Motor neuron (in vitro differentiated cells): ENCODE measurements around the gene RABL2B. TPM values are rescaled to one million over a fixed set of nuclear protein-coding genes. Genes with fewer than 3 reads are reported as not detected.

Source experiments
- ATAC-seq, 8 experiments: fragments of 200-7000 bp; cut with Tn5 transposase; replicated peaks in 6 of 8; 2 replicates each; pipeline ENCODE4 v1.8.0; 2021; ENCODE audit warnings: mild to moderate bottlenecking in 8 of 8, moderate library complexity in 8 of 8
- H3K27ac ChIP-seq, 2 donors: fragments of 250-450 bp; sonication (Bioruptor Pico); 2 replicates each; pipeline ENCODE4 v1.9.0; 2021; ENCODE audit warnings: antibody characterized with exemption in 2 of 2, mild to moderate bottlenecking in 2 of 2, moderate library complexity in 1 of 2
- H3K4me1 ChIP-seq, 2 donors: fragments of 250-450 bp; sonication (Bioruptor Pico); replicated peaks in 1 of 2; 2 replicates each; pipeline ENCODE4 v1.6.1; 2021; ENCODE audit warnings: antibody characterized with exemption in 2 of 2, mild to moderate bottlenecking in 2 of 2, moderate library complexity in 1 of 2
- H3K4me3 ChIP-seq, 5 donors: fragments of 250-450 bp; sonication (Bioruptor Pico); 2 replicates each; pipeline ENCODE4 v1.9.0; 2021; ENCODE audit warnings: antibody characterized with exemption in 5 of 5, mild to moderate bottlenecking in 5 of 5, moderate library complexity in 4 of 5
- WGBS, 10 experiments: fragments of 450-650 bp; shearing (Covaris generic); methylation state at CpG; one replicate each; pipeline ENCODE4 v1.0.0; 2022; 5-methylcytosine and 5-hydroxymethylcytosine counted together
- in situ Hi-C, 9 experiments: fragments of 400-800 bp; cut with MboI; loops; one replicate each; pipeline ENCODE4 v1.15.0; 2021; ENCODE audit warnings: low sequenced_read_pairs in 9 of 9, low pct_unique_long_range_greater_than_20kb in 2 of 9; ENCODE audit not compliant: unreplicated experiment in 9 of 9
- total RNA-seq, 8 experiments: library from RNA; unstranded; fragments of 300-600 nt; gene quantifications; 2 replicates each; pipeline versions ENCODE4 v1.2.3 to v1.2.4, GENCODE V29; 2022

The RABL2B gene
- total RNA-seq, 8 experiments from 2014 or later = 9.3 to 33.7 (median 22.6) TPM

- in situ Hi-C loops = no loop called here
- peaks cover 19 to 23% of the 10 kb centered on the region in 2 donors for H3K4me1 ChIP-seq
- ATAC-seq = no peak
- no peak overlapping the region for H3K4me3 ChIP-seq
- WGBS, 10 experiments = 71 to 80% (median 78%) methylated on average over 1 to 7 of the region's 10 CpGs; no CpG with 5 or more reads in 5 of the 10 experiments
- H3K27ac ChIP-seq = peak overlapping the region; percentile 74 to 77
Measured at GRCh38 chr22:50734343-50734771, 49.1 kb downstream of the RABL2B start.

- WGBS, 10 experiments = 25 to 82% (median 52%) methylated on average over 1 to 13 of the region's 22 CpGs; no CpG with 5 or more reads in 4 of the 10 experiments
- Histone ChIP-seq H3K4me1 (peaks cover 19 to 23% of the 10 kb centered on the region in 2 donors), H3K27ac (peak overlapping the region; percentile 74 to 77), H3K4me3 (no peak overlapping the region)
- in situ Hi-C loops = no loop called here
- peak; percentile 12 to 98 (median 96) for ATAC-seq
Measured at GRCh38 chr22:50733521-50734342, 49.7 kb downstream of the RABL2B start.

GRCh38 chr22:50732681-50733080 is 50.8 kb downstream of the RABL2B start:
- in situ Hi-C loops = no loop called here

GRCh38 chr22:50731811-50732624 is 51.4 kb downstream of the RABL2B start:
- Histone ChIP-seq H3K4me3 (no peak overlapping the region), H3K27ac (no peak overlapping the region), H3K4me1 (peaks cover 19 to 23% of the 10 kb centered on the region in 2 donors)
- ATAC-seq = peak; percentile 16 to 85 (median 31)
- in situ Hi-C loops = no loop called here
- 20 to 100% (median 40%) methylated on average over 1 to 13 of the region's 32 CpGs; no CpG with 5 or more reads in 5 of the 10 experiments for WGBS, 10 experiments

More at GRCh38 chr22:50732681-50733080, 50.8 kb downstream of the RABL2B start:
- ATAC-seq = no peak
- Histone ChIP-seq H3K27ac (peak overlapping the region in 1 of 2 donors; percentile 74), H3K4me1 (peaks cover 19 to 23% of the 10 kb centered on the region in 2 donors), H3K4me3 (no peak overlapping the region)
- WGBS, 10 experiments = 20 to 85% (median 70%) methylated on average over 1 to 8 of the region's 12 CpGs; no CpG with 5 or more reads in 5 of the 10 experiments

GRCh38 chr22:50730941-50731661 is 52.3 kb downstream of the RABL2B start:
- in situ Hi-C loops = no loop called here
- no CpG with 5 or more reads among the region's 76 CpGs for WGBS, 10 experiments
- Histone ChIP-seq H3K27ac (no peak overlapping the region), H3K4me3 (no peak overlapping the region), H3K4me1 (peaks cover 19 to 23% of the 10 kb centered on the region in 2 donors)
- ATAC-seq = peak in 3 of 8 experiments; percentile 29 to 68 (median 59)

GRCh38 chr22:50730013-50730891 is 53.2 kb downstream of the RABL2B start:
- in situ Hi-C loops = no loop called here
- Histone ChIP-seq H3K27ac (no peak overlapping the region), H3K4me1 (peaks cover 19 to 23% of the 10 kb centered on the region in 2 donors), H3K4me3 (no peak overlapping the region)
- ATAC-seq = no peak
- WGBS, 10 experiments = 40 to 80% (median 77%) methylated on average over 1 to 9 of the region's 54 CpGs; no CpG with 5 or more reads in 5 of the 10 experiments

GRCh38 chr22:50729391-50730012 is 53.9 kb downstream of the RABL2B start:
- H3K27ac ChIP-seq = no peak overlapping the region
- H3K4me1 ChIP-seq = peaks cover 19 to 23% of the 10 kb centered on the region in 2 donors
- in situ Hi-C loops = no loop called here
- ATAC-seq = no peak
- WGBS, 10 experiments = 20 to 100% (median 80%) methylated on average over 1 of the region's 21 CpGs; no CpG with 5 or more reads in 7 of the 10 experiments
- no peak overlapping the region for H3K4me3 ChIP-seq

- WGBS, 10 experiments = no CpG with 5 or more reads among the region's 2 CpGs
- Histone ChIP-seq H3K4me3 (no peak overlapping the region), H3K4me1 (peaks cover 9 to 14% of the 10 kb centered on the region in 2 donors), H3K27ac (no peak overlapping the region)
- ATAC-seq = no peak
- in situ Hi-C loops = no loop called here
Measured at GRCh38 chr22:50728523-50728931, 54.9 kb downstream of the RABL2B start.

GRCh38 chr22:50727678-50728522 is 55.5 kb downstream of the RABL2B start:
- no peak overlapping the region for H3K27ac ChIP-seq
- peaks cover 3 to 7% of the 10 kb centered on the region in 2 donors for H3K4me1 ChIP-seq
- H3K4me3 ChIP-seq = no peak overlapping the region
- 78 to 100% (median 90%) methylated on average over 1 to 8 of the region's 23 CpGs; no CpG with 5 or more reads in 6 of the 10 experiments for WGBS, 10 experiments
- in situ Hi-C loops = no loop called here
- ATAC-seq = peak in 3 of 8 experiments; percentile 5 to 24 (median 7)

- in situ Hi-C loops = no loop called here
- H3K4me3 ChIP-seq = no peak overlapping the region
- no peaks in the 10 kb centered on the region for H3K4me1 ChIP-seq
- 67 to 100% (median 83%) methylated on average over 1 to 5 of the region's 14 CpGs; no CpG with 5 or more reads in 4 of the 10 experiments for WGBS, 10 experiments
- no peak for ATAC-seq
- no peak overlapping the region for H3K27ac ChIP-seq
Measured at GRCh38 chr22:50726643-50727340, 56.6 kb downstream of the RABL2B start.
